ENCODE data around the gene EPHA10. TPM values are rescaled to one million over a fixed set of nuclear protein-coding genes. Genes with fewer than 3 reads are reported as not detected.

The EPHA10 gene
- polyA plus RNA-seq, 2 of the 4 experiments (the other 2 are of a cell fraction), result 0.35 to 0.53 TPM

GRCh38 chr1:37722181-37723071, 42.5 kb downstream of the EPHA10 start:
- no peak overlapping the region for H3K4me3 ChIP-seq
- no peaks in the 10 kb centered on the region for H3K9me3 ChIP-seq
- H3K27ac ChIP-seq, result no peak overlapping the region
- FAIRE-seq, result no peak
- TF ChIP-seq NPAS2 (CRISPR knock-in tag; IDR thresholded peaks at IDR 0.05; ENCODE audit: borderline replicate concordance) (no peak), RAD21 (conservative IDR thresholded peaks at IDR 0.05 in 1 of 2, IDR thresholded peaks at IDR 0.05 in 1 of 2) (no peak), ZNF302 (CRISPR knock-in tag; IDR thresholded peaks at IDR 0.05) (no peak), BHLHE40 (IDR thresholded peaks at IDR 0.05; ENCODE audit: low read depth, low read length) (no peak), POLR2AphosphoS2 (conservative IDR thresholded peaks at IDR 0.05; ENCODE audit: low read length) (no peak), POLR2A (IDR thresholded peaks at IDR 0.05; ENCODE audit: low read length) (no peak), ZSCAN20 (CRISPR knock-in tag; IDR thresholded peaks at IDR 0.05) (no peak), SREBF2 (IDR thresholded peaks at IDR 0.05) (no peak), JUN (IDR thresholded peaks at IDR 0.05) (no peak), FOSB (CRISPR knock-in tag; IDR thresholded peaks at IDR 0.05) (no peak), KDM5A (IDR thresholded peaks at IDR 0.05) (no peak), ELK1 (IDR thresholded peaks at IDR 0.05; ENCODE audit: low read depth, low read length) (no peak), RARB (CRISPR knock-in tag; IDR thresholded peaks at IDR 0.05) (no peak), REST (IDR thresholded peaks at IDR 0.05) (no peak), ATOH8 (CRISPR knock-in tag; IDR thresholded peaks at IDR 0.05; ENCODE audit: low read depth) (no peak), CTCF (IDR thresholded peaks at IDR 0.05) (no peak), CBX8 (IDR thresholded peaks at IDR 0.05) (no peak)
- ChIA-PET POLR2A (no interaction called here), CTCF (interaction anchor here (1.2 kb wide), 1 partner anchor 1022 kb away, joined by 3 read pairs; no protein-coding TSS in a partner anchor)
- no peak for ATAC-seq
- WGBS (ENCODE audit: missing lambda C conversion rate), result 62% methylated on average over 14 of the region's 14 CpGs
- no peaks in the 10 kb centered on the region for H3K4me1 ChIP-seq
- H3K4me2 ChIP-seq, result no peak overlapping the region
- DNase-seq (ENCODE audit: low read depth in 1 of 2, low spot score in 1 of 2), result no peak

GRCh38 chr1:37721565-37721964, 43.4 kb downstream of the EPHA10 start:
- Histone ChIP-seq H3K9me3 (no peaks in the 10 kb centered on the region), H3K4me1 (no peaks in the 10 kb centered on the region), H3K4me2 (no peak overlapping the region), H3K4me3 (no peak overlapping the region), H3K27ac (no peak overlapping the region)
- no peak for ATAC-seq
- no peak for TF ChIP-seq PBX3 (IDR thresholded peaks at IDR 0.05)
- no peak for TF ChIP-seq KDM1A (IDR thresholded peaks at IDR 0.05; ENCODE audit: low read depth)
- DNase-seq (ENCODE audit: low read depth in 1 of 2, low spot score in 1 of 2), result no peak
- CTCF ChIA-PET, result interaction anchor here (1.2 kb wide), 1 partner anchor 1023 kb away, joined by 3 read pairs; no protein-coding TSS in a partner anchor
- WGBS (ENCODE audit: missing lambda C conversion rate), result 67% methylated on average over 17 of the region's 19 CpGs
- no peak for FAIRE-seq
- POLR2A ChIA-PET, result no interaction called here
